GM21737 (cell line): ENCODE data around the gene SCGB1C2.
"Not testable (repeated sequence)": the region's sequence is repeated elsewhere in the genome, so short reads cannot be mapped to it uniquely, and the experiment has no call there.

ENCODE experiments used
- ATAC-seq: cut with Tn5 transposase; IDR thresholded peaks from one replicate; pipeline ENCODE4 v1.9.1; 2021; ENCODE audit warnings: mild to moderate bottlenecking, moderate library complexity; ENCODE audit not compliant: unreplicated experiment

SCGB1C2 gene

GRCh38 chr17:148757-149156 is 11.4 kb downstream of the SCGB1C2 start:
- no peak for ATAC-seq

- ATAC-seq: no peak
Observed at GRCh38 chr17:149231-149630, 11.9 kb downstream of the SCGB1C2 start.

GRCh38 chr17:149897-150584 is 12.7 kb downstream of the SCGB1C2 start:
- ATAC-seq: no peak

- ATAC-seq: no peak
Observed at GRCh38 chr17:151004-151403, 13.6 kb downstream of the SCGB1C2 start.

- ATAC-seq: no peak
Observed at GRCh38 chr17:151886-152859, 14.8 kb downstream of the SCGB1C2 start.

- no peak for ATAC-seq
Observed at GRCh38 chr17:152860-153420, 15.6 kb downstream of the SCGB1C2 start.

GRCh38 chr17:153851-154250 is 16.5 kb downstream of the SCGB1C2 start:
- ATAC-seq: no peak

GRCh38 chr17:155576-155975 is 18.2 kb downstream of the SCGB1C2 start:
- no peak for ATAC-seq

GRCh38 chr17:156094-156621 is 18.8 kb downstream of the SCGB1C2 start:
- ATAC-seq: no peak

- ATAC-seq: no peak
Observed at GRCh38 chr17:156946-157345, 19.6 kb downstream of the SCGB1C2 start.

GRCh38 chr17:157901-158300 is 20.5 kb downstream of the SCGB1C2 start:
- ATAC-seq: no peak

GRCh38 chr17:158379-158778 is 21.0 kb downstream of the SCGB1C2 start:
- no peak for ATAC-seq

- ATAC-seq: no peak
Observed at GRCh38 chr17:159609-160008, 22.2 kb downstream of the SCGB1C2 start.

GRCh38 chr17:160336-160735 is 23.0 kb downstream of the SCGB1C2 start:
- ATAC-seq: no peak

GRCh38 chr17:161481-161880 is 24.1 kb downstream of the SCGB1C2 start:
- ATAC-seq: no peak

- ATAC-seq: no peak
Observed at GRCh38 chr17:162689-163088, 25.3 kb downstream of the SCGB1C2 start.

GRCh38 chr17:163514-164098 is 26.2 kb downstream of the SCGB1C2 start:
- no peak for ATAC-seq

GRCh38 chr17:164303-165235 is 27.2 kb downstream of the SCGB1C2 start:
- no peak for ATAC-seq

- ATAC-seq: no peak
Observed at GRCh38 chr17:165939-166338, 28.6 kb downstream of the SCGB1C2 start.

GRCh38 chr17:168614-169013 is 31.2 kb downstream of the SCGB1C2 start:
- not testable (repeated sequence) for ATAC-seq
